Measurements from ENCODE around the gene RIMS3.

GRCh38 chr1:40628903-40629292, 36.6 kb downstream of the RIMS3 start:
- no peak for TF ChIP-seq CTCF (IDR thresholded peaks at IDR 0.05; ENCODE audit: insufficient read depth, low read length, poor library complexity, severe bottlenecking)
- TF ChIP-seq EZH2phosphoT487 (conservative IDR thresholded peaks at IDR 0.05; ENCODE audit: low read length): no peak
